Gastroesophageal sphincter (tissue), 4 donors: ENCODE results near the gene HTR3E. TPM values are rescaled to one million over a fixed set of nuclear protein-coding genes. Genes with fewer than 3 reads are reported as not detected.
"Not testable (repeated sequence)": the region's sequence is repeated elsewhere in the genome, so short reads cannot be mapped to it uniquely, and the experiment has no call there.

Experiments
- ATAC-seq: fragments of 150-250 bp; one replicate; pipeline ENCODE4 v1.9.1; 2016; ENCODE audit warnings: mild to moderate bottlenecking, moderate library complexity
- H3K27ac ChIP-seq, 4 donors: fragments of 200-600 bp; sonication (generic) in 3 of 4; 1 replicate in 3 of 4; 2 replicates in 1 of 4; pipeline ENCODE4 v1.5.1; 2016 to 2019
- H3K27me3 ChIP-seq: fragments of 200-600 bp; sonication (generic); one replicate; pipeline ENCODE4 v1.5.1; 2019
- H3K36me3 ChIP-seq, 2 donors: fragments of 200-600 bp; sonication (generic); one replicate each; pipeline ENCODE4 v1.5.1; 2019; ENCODE audit warnings: control low read depth in 1 of 2
- H3K4me1 ChIP-seq, 3 donors: fragments of 200-600 bp; sonication (generic); 1 replicate in 2 of 3; 2 replicates in 1 of 3; pipeline ENCODE4 v1.5.1; 2016 to 2019; ENCODE audit warnings: control low read depth in 2 of 3
- H3K4me3 ChIP-seq, 2 donors: fragments of 200-600 bp; sonication (generic); one replicate each; pipeline ENCODE4 v1.5.1; 2019; ENCODE audit warnings: mild to moderate bottlenecking in 1 of 2, moderate library complexity in 1 of 2
- H3K9me3 ChIP-seq, 3 donors: fragments of 200-600 bp; sonication (generic); one replicate each; pipeline ENCODE4 v1.5.1; 2017 to 2019; ENCODE audit warnings: control low read depth in 2 of 3
- EP300 ChIP-seq: sonication (generic); formaldehyde crosslinking; IDR thresholded peaks from one replicate; pipeline ENCODE4 v1.6.1; 2017; ENCODE audit warnings: antibody characterized with exemption, mild to moderate bottlenecking
- POLR2A ChIP-seq, 2 donors: fragments of 450-650 bp; IDR thresholded peaks; one replicate each; pipeline ENCODE4 v1.6.1; 2017; ENCODE audit warnings: antibody characterized with exemption in 2 of 2, mild to moderate bottlenecking in 2 of 2, moderate library complexity in 1 of 2
- POLR2AphosphoS5 ChIP-seq: sonication (generic); formaldehyde crosslinking; IDR thresholded peaks from one replicate; pipeline ENCODE4 v1.6.1; 2017; ENCODE audit warnings: antibody characterized with exemption
- WGBS, 2 donors: methylation state at CpG; one replicate each; pipeline ENCODE4 v1.1.5; 2018; ENCODE audit warnings: low coverage in 1 of 2; 5-methylcytosine and 5-hydroxymethylcytosine counted together
- total RNA-seq, 4 donors: library from RNA; depleted of rRNA; stranded (reverse); fragments of >200 nt; gene quantifications; one replicate each; pipeline ENCODE4 v1.1.0, GENCODE V29; 2016
- TF ChIP-seq, protein P1 (sequence below), 4 experiments: fragments of 200-600 bp in 2 of 4; fragments of 450-650 bp in 2 of 4; sonication (generic) in 1 of 4; IDR thresholded peaks; one replicate each; pipeline ENCODE4 v1.5.1; 2017 to 2019; ENCODE audit warnings: antibody characterized with exemption in 4 of 4, mild to moderate bottlenecking in 2 of 4, moderate library complexity in 2 of 4

Gene HTR3E
- total RNA-seq, 4 donors from 2014 or later: not detected

- WGBS, 2 donors: 87 to 100% methylated on average over 3 to 5 of the region's 6 CpGs
- peaks cover 0 to 27% of the 10 kb centered on the region in 2 donors for H3K36me3 ChIP-seq
- H3K27me3 ChIP-seq: no peaks in the 10 kb centered on the region
- H3K4me1 ChIP-seq: peaks cover 0 to 27% (median 0%) of the 10 kb centered on the region in 3 donors
- no peak overlapping the region for H3K27ac ChIP-seq
- no peak for TF ChIP-seq POLR2AphosphoS5
- no peak for TF ChIP-seq EP300
- no peak for TF ChIP-seq POLR2A (IDR thresholded peaks at IDR 0.05)
- TF ChIP-seq, protein P1, sequence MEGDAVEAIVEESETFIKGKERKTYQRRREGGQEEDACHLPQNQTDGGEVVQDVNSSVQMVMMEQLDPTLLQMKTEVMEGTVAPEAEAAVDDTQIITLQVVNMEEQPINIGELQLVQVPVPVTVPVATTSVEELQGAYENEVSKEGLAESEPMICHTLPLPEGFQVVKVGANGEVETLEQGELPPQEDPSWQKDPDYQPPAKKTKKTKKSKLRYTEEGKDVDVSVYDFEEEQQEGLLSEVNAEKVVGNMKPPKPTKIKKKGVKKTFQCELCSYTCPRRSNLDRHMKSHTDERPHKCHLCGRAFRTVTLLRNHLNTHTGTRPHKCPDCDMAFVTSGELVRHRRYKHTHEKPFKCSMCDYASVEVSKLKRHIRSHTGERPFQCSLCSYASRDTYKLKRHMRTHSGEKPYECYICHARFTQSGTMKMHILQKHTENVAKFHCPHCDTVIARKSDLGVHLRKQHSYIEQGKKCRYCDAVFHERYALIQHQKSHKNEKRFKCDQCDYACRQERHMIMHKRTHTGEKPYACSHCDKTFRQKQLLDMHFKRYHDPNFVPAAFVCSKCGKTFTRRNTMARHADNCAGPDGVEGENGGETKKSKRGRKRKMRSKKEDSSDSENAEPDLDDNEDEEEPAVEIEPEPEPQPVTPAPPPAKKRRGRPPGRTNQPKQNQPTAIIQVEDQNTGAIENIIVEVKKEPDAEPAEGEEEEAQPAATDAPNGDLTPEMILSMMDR (IDR thresholded peaks at IDR 0.05): no peak
- no peak overlapping the region for H3K4me3 ChIP-seq
- H3K9me3 ChIP-seq: no peaks in the 10 kb centered on the region
- ATAC-seq: no peak
Measured at GRCh38 chr3:184149123-184149522, 52.3 kb downstream of the HTR3E start.

GRCh38 chr3:184149770-184150169 lies 52.9 kb downstream of the HTR3E start:
- H3K9me3 ChIP-seq, ATAC-seq, H3K4me3 ChIP-seq, H3K27ac ChIP-seq, H3K27me3 ChIP-seq: not testable (repeated sequence)
- peaks cover 0 to 20% of the 10 kb centered on the region in 2 donors for H3K36me3 ChIP-seq
- peaks cover 0 to 27% (median 0%) of the 10 kb centered on the region in 3 donors for H3K4me1 ChIP-seq
- 50 to 70% methylated on average over 2 to 6 of the region's 6 CpGs for WGBS, 2 donors

DNA sequence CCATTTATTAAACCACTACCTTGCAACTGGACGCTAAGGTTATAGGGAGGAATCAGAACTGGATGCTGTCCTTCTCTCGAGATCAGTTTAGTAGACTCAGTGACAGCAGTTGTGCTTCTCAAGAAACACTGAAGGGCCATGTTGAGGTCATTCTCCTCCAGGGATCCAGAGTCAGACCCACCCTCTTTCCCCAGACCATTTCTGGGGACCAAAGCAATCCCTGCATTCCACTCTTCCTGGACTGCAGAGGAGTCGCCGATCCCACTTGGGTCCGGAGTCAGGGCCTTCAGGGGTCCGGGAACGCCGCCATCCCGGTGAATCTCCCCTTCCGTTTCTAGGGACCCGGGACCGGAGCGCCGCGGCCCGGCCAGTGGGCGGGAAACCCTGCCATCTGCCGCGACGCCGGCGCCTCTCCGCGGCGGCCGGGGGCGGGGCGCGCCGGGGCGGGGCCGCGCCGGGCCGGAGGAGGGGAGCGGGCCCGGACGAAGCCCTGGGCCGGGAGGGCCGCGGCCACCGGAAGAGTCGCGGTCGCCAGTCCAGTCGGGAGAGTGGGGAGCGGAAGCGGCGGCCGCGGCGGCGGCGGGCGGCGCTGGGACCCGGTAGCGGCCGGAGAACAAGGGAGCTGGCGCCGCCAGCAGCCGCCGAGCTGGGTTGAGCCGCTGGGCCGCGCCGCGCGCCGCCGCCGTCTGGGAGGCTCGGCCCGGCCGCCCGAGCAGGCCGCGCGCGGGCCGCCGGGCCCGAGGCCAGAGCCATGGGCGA lies 58.2 kb downstream of the HTR3E start, which contains the start of gene DVL3:
Gene DVL3, plus strand, starts transcription at position 493 of the 759 bp plus-strand sequence. Its CDS starts 259 bp downstream, at position 752.
- no peaks in the 10 kb centered on the region for H3K36me3 ChIP-seq
- peak within 1 kb of the TSS; percentile 94 to 97 for H3K4me3 ChIP-seq
- H3K27ac ChIP-seq: peak within 1 kb of the TSS; percentile 81 to 95 (median 94)
- peaks cover 3 to 57% (median 23%) of the 10 kb centered on the region in 3 donors for H3K4me1 ChIP-seq
- 0% methylated on average over 1 to 2 of the region's 84 CpGs for WGBS, 2 donors
- H3K9me3 ChIP-seq: no peaks in the 10 kb centered on the region
- H3K27me3 ChIP-seq: no peaks in the 10 kb centered on the region
- TF ChIP-seq EP300 (no peak), POLR2A (IDR thresholded peaks at IDR 0.05) (peak; percentile 43 to 60), POLR2AphosphoS5 (no peak)
- TF ChIP-seq, protein P1 (IDR thresholded peaks at IDR 0.05): no peak
- ATAC-seq: peak; percentile 95

- Histone ChIP-seq H3K27me3 (no peaks in the 10 kb centered on the region), H3K4me3 (peak overlapping the region; percentile 94 to 97), H3K27ac (peak overlapping the region; percentile 76 to 95 (median 94)), H3K4me1 (peaks cover 3 to 66% (median 31%) of the 10 kb centered on the region in 3 donors), H3K9me3 (no peaks in the 10 kb centered on the region), H3K36me3 (no peaks in the 10 kb centered on the region)
- 0% methylated on average over 1 to 16 of the region's 47 CpGs for WGBS, 2 donors
- TF ChIP-seq, protein P1 (IDR thresholded peaks at IDR 0.05): no peak
- TF ChIP-seq POLR2A (IDR thresholded peaks at IDR 0.05): no peak
- ATAC-seq: peak; percentile 16
Measured at GRCh38 chr3:184155644-184156521, 59.0 kb downstream of the HTR3E start.

DNA sequence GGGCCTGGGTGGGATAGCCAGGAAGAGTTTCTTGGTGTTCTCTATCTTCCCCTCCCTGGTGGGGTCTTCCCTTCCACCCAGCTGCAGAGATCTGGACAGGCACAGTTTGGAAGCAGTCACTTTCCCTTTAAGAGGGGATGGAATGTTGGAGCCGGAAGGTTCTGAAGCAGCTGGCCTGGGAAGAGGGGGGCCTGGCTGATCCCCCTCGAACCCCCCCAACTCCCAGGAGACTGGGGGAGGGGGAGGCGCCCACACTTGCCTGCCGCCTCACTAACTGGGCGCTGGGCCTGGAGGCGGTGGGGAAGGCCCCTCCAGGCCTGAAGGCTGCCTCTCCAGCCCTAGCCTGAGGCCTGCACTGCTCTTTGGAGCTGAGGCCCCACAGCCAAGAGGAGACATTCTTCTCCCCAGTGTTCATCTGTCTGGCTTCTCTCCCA lies 59.7 kb downstream of the HTR3E start:
- no peaks in the 10 kb centered on the region for H3K27me3 ChIP-seq
- ATAC-seq: peak; percentile 42
- WGBS, 2 donors: 0% methylated on average over 5 of the region's 6 CpGs; no CpG with 5 or more reads in 1 of the 2 donors
- H3K4me3 ChIP-seq: peak overlapping the region; percentile 94 to 97
- H3K9me3 ChIP-seq: no peaks in the 10 kb centered on the region
- peaks cover 3 to 72% (median 34%) of the 10 kb centered on the region in 3 donors for H3K4me1 ChIP-seq
- no peaks in the 10 kb centered on the region for H3K36me3 ChIP-seq
- TF ChIP-seq POLR2AphosphoS5: no peak
- TF ChIP-seq, protein P1 (IDR thresholded peaks at IDR 0.05): no peak
- TF ChIP-seq POLR2A (IDR thresholded peaks at IDR 0.05): no peak
- TF ChIP-seq EP300: no peak
- peak overlapping the region; percentile 76 to 95 (median 94) for H3K27ac ChIP-seq
